Stimulated activated CD8-positive, alpha-beta memory T cell treated with anti-CD3 and anti-CD28 coated beads, Interleukin-4, amount 100 ng/mL, for 1 hour (primary cell): ENCODE data around the gene ZSCAN4.

Source experiments
- DNase-seq, 2 donors: peaks; one replicate each; pipeline ENCODE4 v3.0.0-alpha.2; 2020; ENCODE audit warnings: low read depth in 2 of 2, low spot score in 1 of 2

ZSCAN4 gene

DNA sequence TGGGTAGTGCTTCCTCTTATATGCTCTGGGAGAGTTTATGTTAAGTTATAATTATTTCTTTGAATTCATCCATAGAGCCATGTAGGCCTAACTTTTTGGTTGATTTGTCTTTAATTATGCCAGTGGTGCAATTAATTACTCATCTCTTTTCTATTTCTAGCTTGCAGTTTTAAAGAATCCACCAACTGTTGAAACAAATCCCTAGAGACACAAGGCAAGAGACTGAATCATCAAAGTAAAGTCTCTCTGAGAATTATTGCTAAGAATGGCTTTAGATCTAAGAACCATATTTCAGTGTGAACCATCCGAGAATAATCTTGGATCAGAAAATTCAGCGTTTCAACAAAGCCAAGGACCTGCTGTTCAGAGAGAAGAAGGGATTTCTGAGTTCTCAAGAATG is 7.1 kb downstream of the ZSCAN4 start:
- no peak for DNase-seq

DNA sequence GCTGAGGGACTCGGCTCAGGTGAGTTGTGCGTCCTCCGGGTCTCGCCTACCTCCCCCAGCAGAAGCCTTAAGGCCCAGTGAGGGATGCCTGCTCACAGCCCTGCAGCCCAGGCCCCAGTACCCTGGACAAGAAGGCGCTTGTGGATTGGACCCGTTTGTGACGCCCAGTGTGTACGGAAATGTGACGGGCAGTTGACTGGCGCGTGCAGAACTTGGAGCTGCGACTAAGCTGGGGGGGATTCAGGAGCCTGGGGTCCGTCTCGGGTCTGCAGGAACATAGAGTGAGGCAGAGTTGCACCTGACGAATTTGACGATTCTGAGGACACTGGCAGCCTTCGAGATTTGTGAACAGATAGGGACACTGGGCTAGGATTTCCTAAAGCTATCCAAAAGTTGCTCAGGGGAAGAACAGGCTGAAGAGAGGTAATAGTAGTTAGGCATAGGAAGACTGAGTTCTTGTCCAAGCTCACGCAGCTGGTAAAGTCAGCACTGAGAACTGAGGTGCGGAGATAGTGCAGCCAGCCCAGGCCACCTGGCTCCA is 13.6 kb downstream of the ZSCAN4 start:
- DNase-seq = no peak

- no peak for DNase-seq
Observed at GRCh38 chr19:57686727-57687126, 18.0 kb downstream of the ZSCAN4 start.

GRCh38 chr19:57687363-57688010 is 18.8 kb downstream of the ZSCAN4 start:
- no peak for DNase-seq

DNA sequence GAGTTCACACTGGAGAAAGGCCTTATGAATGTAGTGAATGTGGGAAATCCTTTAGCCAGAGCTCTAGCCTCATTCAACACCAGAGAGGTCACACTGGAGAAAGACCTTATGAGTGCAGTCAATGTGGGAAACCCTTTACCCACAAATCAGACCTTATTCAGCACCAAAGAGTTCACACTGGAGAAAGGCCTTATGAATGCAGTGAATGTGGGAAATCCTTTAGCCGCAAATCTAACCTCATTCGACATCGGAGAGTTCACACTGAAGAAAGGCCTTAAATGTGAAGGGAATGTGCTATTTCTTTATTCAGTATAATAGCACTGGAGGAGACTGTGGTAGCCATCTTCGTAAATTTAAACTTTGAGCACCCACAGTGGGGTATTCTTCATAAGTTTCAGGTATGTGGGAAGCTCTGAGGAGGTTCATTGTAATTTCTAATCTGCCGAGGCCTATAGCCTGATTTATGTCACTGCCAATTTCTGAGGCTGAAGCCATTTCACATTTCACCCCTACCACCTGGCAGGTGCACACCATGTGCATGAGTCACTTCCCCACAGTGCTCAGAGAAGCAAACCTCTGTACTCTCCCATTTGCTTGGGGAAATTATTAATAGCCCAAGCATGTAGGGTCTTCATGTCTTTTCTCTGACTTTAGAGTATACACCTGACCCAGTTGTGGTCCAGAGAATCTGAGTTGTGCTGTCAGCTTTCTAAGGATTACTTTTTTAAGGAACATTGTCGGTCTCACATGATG is 19.5 kb downstream of the ZSCAN4 start:
- no peak for DNase-seq

GRCh38 chr19:57689750-57690149 is 21.0 kb downstream of the ZSCAN4 start:
- no peak for DNase-seq

DNA sequence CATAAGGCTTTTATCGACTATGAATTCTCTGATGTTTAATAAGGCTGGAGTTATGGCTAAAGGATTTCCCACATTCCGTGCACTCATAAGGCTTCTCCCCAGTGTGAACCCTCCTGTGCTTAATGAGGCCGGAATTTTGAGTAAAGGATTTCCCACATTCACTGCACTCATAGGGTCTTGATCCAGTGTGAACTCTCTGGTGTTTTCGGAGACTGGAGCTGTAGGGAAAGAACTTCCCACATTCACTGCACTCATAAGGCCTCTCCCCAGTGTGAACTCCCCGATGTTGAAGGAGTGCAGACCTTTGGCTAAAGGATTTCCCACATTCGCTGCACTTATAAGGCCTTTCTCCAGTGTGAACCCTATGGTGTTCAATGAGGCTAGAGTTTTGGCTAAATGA is 32.9 kb downstream of the ZSCAN4 start:
- no peak for DNase-seq

DNA sequence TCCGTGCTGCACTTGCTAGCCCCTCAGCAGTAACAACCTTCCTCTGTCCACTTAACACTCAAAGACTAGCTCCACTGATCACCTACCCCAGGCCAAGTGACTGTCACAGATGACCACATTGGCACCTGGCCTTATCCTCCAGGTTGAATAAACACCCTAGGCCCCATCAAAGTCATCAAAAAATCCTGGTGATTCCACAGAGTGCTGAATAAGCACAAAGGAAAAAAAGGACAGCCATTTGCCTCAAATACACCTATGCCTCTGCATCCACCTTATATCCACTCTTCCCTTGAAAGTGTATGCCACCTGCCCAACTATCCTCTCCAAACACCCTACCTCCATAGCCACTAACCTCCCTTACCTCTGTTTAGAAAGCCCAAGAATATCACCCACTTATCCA is 37.6 kb downstream of the ZSCAN4 start:
- DNase-seq = no peak

GRCh38 chr19:57708641-57709361 is 40.1 kb downstream of the ZSCAN4 start, which contains the start of gene ZNF154:
Gene ZNF154, minus strand, starts transcription at chr19:57709204. Its CDS starts 233 bp downstream, at chr19:57708971.
- DNase-seq = peak; percentile 2 to 13

- DNase-seq = no peak
Observed at GRCh38 chr19:57709616-57710015, 40.9 kb downstream of the ZSCAN4 start.

- no peak for DNase-seq
Observed at GRCh38 chr19:57712222-57712621, 43.5 kb downstream of the ZSCAN4 start.

DNA sequence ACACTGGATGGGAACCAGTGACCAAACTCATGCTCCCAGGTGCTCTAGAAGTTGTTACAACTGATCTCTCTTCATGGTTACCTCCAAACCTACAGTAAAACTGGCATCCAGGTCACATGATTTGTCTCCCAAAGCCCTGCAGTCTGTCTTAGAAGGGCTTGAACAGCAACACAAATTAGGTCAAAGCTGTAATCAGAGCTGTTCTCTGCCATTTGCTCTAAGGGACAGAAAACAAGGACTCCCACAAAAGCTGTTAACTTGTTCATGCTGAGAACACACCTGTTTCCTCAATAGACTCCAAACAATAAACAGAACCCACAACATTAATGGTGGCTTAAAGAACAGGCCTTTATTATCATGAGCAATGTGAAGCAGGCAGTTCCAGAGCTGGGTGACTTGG is 50.7 kb downstream of the ZSCAN4 start:
- no peak for DNase-seq

GRCh38 chr19:57719901-57720519 is 51.3 kb downstream of the ZSCAN4 start:
- DNase-seq = no peak

DNA sequence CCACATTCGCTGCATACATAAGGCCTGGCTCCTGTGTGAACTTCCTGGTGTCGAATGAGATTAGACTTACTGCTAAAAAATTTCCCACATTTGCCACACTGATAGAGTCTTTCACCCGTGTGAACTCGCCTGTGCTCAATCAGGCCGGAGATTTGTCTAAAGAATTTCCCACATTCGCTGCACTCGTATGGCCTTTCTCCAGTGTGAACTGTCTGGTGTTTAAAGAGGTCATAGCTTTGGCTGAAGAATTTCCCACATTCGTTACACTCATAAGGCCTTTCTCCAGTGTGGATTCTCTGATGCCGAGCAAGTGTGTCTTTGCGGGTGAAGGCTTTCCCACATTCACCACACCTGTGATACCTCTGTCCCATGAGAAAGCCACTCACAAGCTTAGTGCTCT is 52.1 kb downstream of the ZSCAN4 start:
- no peak for DNase-seq
